Kidney epithelial cell (primary cell): ENCODE data around the gene TRIML1. TPM values are rescaled to one million over a fixed set of nuclear protein-coding genes. Genes with fewer than 3 reads are reported as not detected.

Experiments used
- DNase-seq: peaks from one replicate; pipeline ENCODE4 v3.0.0-alpha.2; 2010; ENCODE audit warnings: low read depth
- H3K27me3 ChIP-seq: 2 replicates; pipeline ENCODE4 v1.6.0; 2011; ENCODE audit warnings: low read length; ENCODE audit not compliant: control insufficient read depth, insufficient read depth
- H3K36me3 ChIP-seq: 2 replicates; pipeline ENCODE4 v1.5.1; 2011; ENCODE audit warnings: low read length; ENCODE audit not compliant: control insufficient read depth, insufficient read depth
- H3K4me3 ChIP-seq: 2 replicates; pipeline ENCODE4 v1.5.1; 2011; ENCODE audit warnings: low read depth, mild to moderate bottlenecking, control low read depth, low read length
- CTCF ChIP-seq: IDR thresholded peaks from 2 replicates; pipeline ENCODE4 v1.5.1; 2011; ENCODE audit warnings: mild to moderate bottlenecking, moderate library complexity, low read length, control low read depth, inconsistent platforms; ENCODE audit not compliant: insufficient read depth, poor library complexity, severe bottlenecking
- total RNA-seq: library from RNA; depleted of rRNA; stranded (reverse); fragments of >200 nt; gene quantifications from 2 replicates; pipeline ENCODE4 v1.2.3, GENCODE V29; 2015

Gene TRIML1
- not detected in 2 replicates for total RNA-seq

GRCh38 chr4:188139141-188139540, at the start of gene TRIML1:
Gene TRIML1, plus strand, starts transcription at chr4:188139441. Its CDS starts 118 bp downstream, at chr4:188139559.
- no peak for DNase-seq
- no peaks in the 10 kb centered on the region for H3K36me3 ChIP-seq
- no peaks in the 10 kb centered on the region for H3K27me3 ChIP-seq
- H3K4me3 ChIP-seq = no peak within 1 kb of the TSS
- no peak for TF ChIP-seq CTCF

- H3K27me3 ChIP-seq = no peaks in the 10 kb centered on the region
- TF ChIP-seq CTCF = no peak
- H3K36me3 ChIP-seq = no peaks in the 10 kb centered on the region
- H3K4me3 ChIP-seq = no peak overlapping the region
- DNase-seq = no peak
These were observed 46.4 kb upstream of the TRIML1 start for GRCh38 chr4:188092824-188093223.

- DNase-seq = no peak
- no peak overlapping the region for H3K4me3 ChIP-seq
- no peaks in the 10 kb centered on the region for H3K27me3 ChIP-seq
- no peaks in the 10 kb centered on the region for H3K36me3 ChIP-seq
- no peak for TF ChIP-seq CTCF
These were observed 32.8 kb upstream of the TRIML1 start for GRCh38 chr4:188106454-188106853.

GRCh38 chr4:188107931-188108843, 31.1 kb upstream of the TRIML1 start:
- H3K4me3 ChIP-seq = no peak overlapping the region
- H3K36me3 ChIP-seq = no peaks in the 10 kb centered on the region
- no peak for DNase-seq
- no peaks in the 10 kb centered on the region for H3K27me3 ChIP-seq
- no peak for TF ChIP-seq CTCF

- no peak for DNase-seq
These were observed 30.0 kb upstream of the TRIML1 start, which contains the start of gene TRIML2 for GRCh38 chr4:188109157-188109755. Gene TRIML2, minus strand, starts transcription at chr4:188109603. Its CDS starts 4,235 bp downstream, at chr4:188105368.

More at GRCh38 chr4:188109157-188109755, 30.0 kb upstream of the TRIML1 start, which contains the start of gene TRIML2:
- no peak for TF ChIP-seq CTCF
- Histone ChIP-seq H3K36me3 (no peaks in the 10 kb centered on the region), H3K27me3 (no peaks in the 10 kb centered on the region), H3K4me3 (no peak within 1 kb of the TSS)
